Measurements from ENCODE around the gene SIPA1L3.

DNA sequence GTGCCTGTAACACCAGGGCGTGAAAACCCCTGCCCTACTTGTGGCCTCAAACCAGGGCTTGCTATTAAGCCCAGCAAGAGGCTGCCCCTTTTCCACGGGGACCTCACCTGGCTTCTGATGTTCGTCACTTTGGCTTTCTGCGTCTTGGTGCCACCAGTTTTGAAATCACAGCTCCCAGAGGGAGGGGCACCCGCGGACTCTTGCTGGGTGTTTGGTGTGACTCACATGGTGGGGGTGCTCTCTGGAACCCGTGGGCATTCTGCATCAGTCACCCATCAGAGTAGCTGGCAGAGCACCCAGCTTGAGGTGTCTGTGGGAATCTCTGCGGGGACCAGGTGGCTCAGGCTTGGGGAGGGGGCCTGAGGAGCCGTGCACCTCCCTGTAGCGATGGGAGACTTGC, 19.2 kb downstream of the SIPA1L3 start:
- TF ChIP-seq, protein P1, sequence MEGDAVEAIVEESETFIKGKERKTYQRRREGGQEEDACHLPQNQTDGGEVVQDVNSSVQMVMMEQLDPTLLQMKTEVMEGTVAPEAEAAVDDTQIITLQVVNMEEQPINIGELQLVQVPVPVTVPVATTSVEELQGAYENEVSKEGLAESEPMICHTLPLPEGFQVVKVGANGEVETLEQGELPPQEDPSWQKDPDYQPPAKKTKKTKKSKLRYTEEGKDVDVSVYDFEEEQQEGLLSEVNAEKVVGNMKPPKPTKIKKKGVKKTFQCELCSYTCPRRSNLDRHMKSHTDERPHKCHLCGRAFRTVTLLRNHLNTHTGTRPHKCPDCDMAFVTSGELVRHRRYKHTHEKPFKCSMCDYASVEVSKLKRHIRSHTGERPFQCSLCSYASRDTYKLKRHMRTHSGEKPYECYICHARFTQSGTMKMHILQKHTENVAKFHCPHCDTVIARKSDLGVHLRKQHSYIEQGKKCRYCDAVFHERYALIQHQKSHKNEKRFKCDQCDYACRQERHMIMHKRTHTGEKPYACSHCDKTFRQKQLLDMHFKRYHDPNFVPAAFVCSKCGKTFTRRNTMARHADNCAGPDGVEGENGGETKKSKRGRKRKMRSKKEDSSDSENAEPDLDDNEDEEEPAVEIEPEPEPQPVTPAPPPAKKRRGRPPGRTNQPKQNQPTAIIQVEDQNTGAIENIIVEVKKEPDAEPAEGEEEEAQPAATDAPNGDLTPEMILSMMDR (IDR thresholded peaks at IDR 0.05; ENCODE audit: poor library complexity, severe bottlenecking), result no peak
- TF ChIP-seq EZH2 (IDR thresholded peaks at IDR 0.05; ENCODE audit: borderline replicate concordance, insufficient read depth, low read length, poor library complexity, severe bottlenecking) (no peak), POLR2AphosphoS5 (IDR thresholded peaks at IDR 0.05) (no peak), TAF1 (IDR thresholded peaks at IDR 0.05; ENCODE audit: low read depth) (no peak), RAD21 (conservative IDR thresholded peaks at IDR 0.05) (no peak), EP300 (conservative IDR thresholded peaks at IDR 0.05; ENCODE audit: poor library complexity, severe bottlenecking) (no peak), MXI1 (conservative IDR thresholded peaks at IDR 0.05; ENCODE audit: poor library complexity, severe bottlenecking) (no peak), SMC3 (conservative IDR thresholded peaks at IDR 0.05; ENCODE audit: poor library complexity) (no peak)
- TF ChIP-seq, protein P2, sequence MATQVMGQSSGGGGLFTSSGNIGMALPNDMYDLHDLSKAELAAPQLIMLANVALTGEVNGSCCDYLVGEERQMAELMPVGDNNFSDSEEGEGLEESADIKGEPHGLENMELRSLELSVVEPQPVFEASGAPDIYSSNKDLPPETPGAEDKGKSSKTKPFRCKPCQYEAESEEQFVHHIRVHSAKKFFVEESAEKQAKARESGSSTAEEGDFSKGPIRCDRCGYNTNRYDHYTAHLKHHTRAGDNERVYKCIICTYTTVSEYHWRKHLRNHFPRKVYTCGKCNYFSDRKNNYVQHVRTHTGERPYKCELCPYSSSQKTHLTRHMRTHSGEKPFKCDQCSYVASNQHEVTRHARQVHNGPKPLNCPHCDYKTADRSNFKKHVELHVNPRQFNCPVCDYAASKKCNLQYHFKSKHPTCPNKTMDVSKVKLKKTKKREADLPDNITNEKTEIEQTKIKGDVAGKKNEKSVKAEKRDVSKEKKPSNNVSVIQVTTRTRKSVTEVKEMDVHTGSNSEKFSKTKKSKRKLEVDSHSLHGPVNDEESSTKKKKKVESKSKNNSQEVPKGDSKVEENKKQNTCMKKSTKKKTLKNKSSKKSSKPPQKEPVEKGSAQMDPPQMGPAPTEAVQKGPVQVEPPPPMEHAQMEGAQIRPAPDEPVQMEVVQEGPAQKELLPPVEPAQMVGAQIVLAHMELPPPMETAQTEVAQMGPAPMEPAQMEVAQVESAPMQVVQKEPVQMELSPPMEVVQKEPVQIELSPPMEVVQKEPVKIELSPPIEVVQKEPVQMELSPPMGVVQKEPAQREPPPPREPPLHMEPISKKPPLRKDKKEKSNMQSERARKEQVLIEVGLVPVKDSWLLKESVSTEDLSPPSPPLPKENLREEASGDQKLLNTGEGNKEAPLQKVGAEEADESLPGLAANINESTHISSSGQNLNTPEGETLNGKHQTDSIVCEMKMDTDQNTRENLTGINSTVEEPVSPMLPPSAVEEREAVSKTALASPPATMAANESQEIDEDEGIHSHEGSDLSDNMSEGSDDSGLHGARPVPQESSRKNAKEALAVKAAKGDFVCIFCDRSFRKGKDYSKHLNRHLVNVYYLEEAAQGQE (IDR thresholded peaks at IDR 0.05; ENCODE audit: borderline replicate concordance), result no peak

All from neural cell (in vitro differentiated cells).